H1 (cell line): ENCODE data around the gene STK11IP. TPM values are rescaled to one million over a fixed set of nuclear protein-coding genes. Genes with fewer than 3 reads are reported as not detected.
A peak's percentile ranks its signal among the peaks of the same experiment; 100 is the strongest.

ENCODE experiments used
- ASH2L ChIP-seq: fragments of 200-600, 300-600 bp; sonication (generic); IDR thresholded peaks from one replicate; pipeline ENCODE4 v1.7.1; 2017; ENCODE audit warnings: low read length
- ATF2 ChIP-seq: IDR thresholded peaks from 2 replicates; pipeline ENCODE4 v1.6.1; 2012; ENCODE audit warnings: low read length, inconsistent platforms
- BACH1 ChIP-seq: IDR thresholded peaks from 2 replicates; pipeline ENCODE4 v1.6.1; 2012; ENCODE audit warnings: low read length, improper control_type of control experiment
- BRCA1 ChIP-seq: IDR thresholded peaks from 2 replicates; pipeline ENCODE4 v1.6.1; 2012; ENCODE audit warnings: low read depth, low read length, improper control_type of control experiment
- CBX8 ChIP-seq: fragments of 300-800, 300-1000 bp; sonication (generic); IDR thresholded peaks from 2 replicates; pipeline ENCODE4 v1.7.1; 2016; ENCODE audit warnings: low read depth, low read length, borderline replicate concordance
- CHD2 ChIP-seq: IDR thresholded peaks from 2 replicates; pipeline ENCODE4 v1.6.1; 2012; ENCODE audit warnings: low read length, improper control_type of control experiment
- EGR1 ChIP-seq: IDR thresholded peaks from 2 replicates; pipeline ENCODE4 v1.6.1; 2011; ENCODE audit warnings: low read depth, low read length, borderline replicate concordance
- EP300 ChIP-seq, 2 experiments: IDR thresholded peaks; 1 replicate in 1 of 2; 2 replicates in 1 of 2; pipeline ENCODE4 v1.6.1; 2011 to 2012; ENCODE audit warnings: low read depth in 2 of 2, low read length in 2 of 2, mild to moderate bottlenecking in 2 of 2, borderline replicate concordance in 1 of 2, inconsistent platforms in 1 of 2, moderate library complexity in 1 of 2
- JUN ChIP-seq: IDR thresholded peaks from 2 replicates; pipeline ENCODE4 v1.6.1; 2011; ENCODE audit warnings: low read depth, mild to moderate bottlenecking, improper control_type of control experiment, low read length
- KDM1A ChIP-seq: fragments of 200-600, 300-600 bp; sonication (generic); IDR thresholded peaks from 2 replicates; pipeline ENCODE4 v1.7.1; 2016; ENCODE audit warnings: mild to moderate bottlenecking, low read length, borderline replicate concordance
- KDM5A ChIP-seq: fragments of 200-600 bp; IDR thresholded peaks from 2 replicates; pipeline ENCODE4 v1.7.1; 2012; ENCODE audit warnings: mild to moderate bottlenecking, low read length, inconsistent platforms, mixed read lengths
- MAFK ChIP-seq: IDR thresholded peaks from 2 replicates; pipeline ENCODE4 v1.6.1; 2012; ENCODE audit warnings: low read depth, mild to moderate bottlenecking, improper control_type of control experiment, low read length
- POLR2A ChIP-seq, 2 experiments: IDR thresholded peaks; 1 replicate in 1 of 2; 2 replicates in 1 of 2; pipeline ENCODE4 v1.6.1; 2011; ENCODE audit warnings: low read depth in 2 of 2, low read length in 2 of 2, mild to moderate bottlenecking in 2 of 2; ENCODE audit errors: control extremely low read depth in 1 of 2
- POLR2AphosphoS5 ChIP-seq: IDR thresholded peaks from 2 replicates; pipeline ENCODE4 v1.6.1; 2011; ENCODE audit warnings: low read depth, low read length
- POU5F1 ChIP-seq: IDR thresholded peaks from 2 replicates; pipeline ENCODE4 v1.6.1; 2011; ENCODE audit warnings: low read depth, mild to moderate bottlenecking, low read length, moderate library complexity
- SIN3A ChIP-seq, 2 experiments: IDR thresholded peaks in 1 of 2; conservative IDR thresholded peaks in 1 of 2; 2 replicates each; pipeline ENCODE4 v1.6.1; 2011 to 2012; ENCODE audit warnings: low read length in 2 of 2, improper control_type of control experiment in 1 of 2, low read depth in 1 of 2, mild to moderate bottlenecking in 1 of 2
- SIX5 ChIP-seq: IDR thresholded peaks from 2 replicates; pipeline ENCODE4 v1.6.1; 2011; ENCODE audit warnings: mild to moderate bottlenecking, low read depth, low read length
- SP4 ChIP-seq: IDR thresholded peaks from 2 replicates; pipeline ENCODE4 v1.6.1; 2012; ENCODE audit warnings: low read length, inconsistent platforms
- SUZ12 ChIP-seq: fragments of 200-600 bp; sonication (generic); IDR thresholded peaks from 2 replicates; pipeline ENCODE4 v1.6.1; 2012; ENCODE audit warnings: mild to moderate bottlenecking, inconsistent platforms, low read length, moderate library complexity, mixed read lengths
- TAF7 ChIP-seq: optimal IDR thresholded peaks from 2 replicates; pipeline ENCODE3; 2011; ENCODE audit warnings: low read depth, mild to moderate bottlenecking, inconsistent platforms, low read length, moderate library complexity, borderline replicate concordance
- TEAD4 ChIP-seq: IDR thresholded peaks from 2 replicates; pipeline ENCODE4 v1.6.1; 2012; ENCODE audit warnings: low read depth, low read length, inconsistent platforms, mixed read lengths
- USF2 ChIP-seq: IDR thresholded peaks from 2 replicates; pipeline ENCODE4 v1.6.1; 2011; ENCODE audit warnings: low read length, improper control_type of control experiment
- polyA plus RNA-seq, 7 experiments: library from polyadenylated mRNA; depleted of rRNA in 3 of 7; stranded (reverse) in 5 of 7; unstranded in 2 of 7; fragments of >200 nt in 5 of 7; fragments of 200-250 nt in 2 of 7; gene quantifications; 1 replicate in 5 of 7; 2 replicates in 1 of 7; 4 replicates in 1 of 7; pipeline versions ENCODE4 v1.2.1 to v1.2.3, GENCODE V29; 2011 to 2013; ENCODE audit warnings: missing spikeins in 2 of 7, mixed read lengths in 2 of 7
- total RNA-seq: library from RNA; stranded (reverse); fragmentation: NEBNext Ultra II Directional; extraction: Animal tissue kit (Norgen Biotek cat#: 25700); gene quantifications from 2 replicates; pipeline ENCODE4 v1.2.1, GENCODE V29; 2021

The STK11IP gene
- total and polyA plus RNA-seq, 2 of the 8 experiments (the other 6 are each of a cell fraction or from before 2014, with no cell fraction given) = 18.5 to 29.6 TPM

GRCh38 chr2:219571311-219572236, 26.1 kb upstream of the STK11IP start, which contains the start of gene OBSL1 (continued):
- TF ChIP-seq TEAD4 = 0 out of 2 replicates have a peak, but pooled peaks have one; percentile 13
- no peak; a peak in 1 of 3 replicates for TF ChIP-seq POLR2A (IDR thresholded peaks at IDR 0.05; ENCODE audit: control extremely low read depth in 1 of 2, low read depth in 2 of 2, low read length in 2 of 2)
- no peak for TF ChIP-seq JUN
- no peak for TF ChIP-seq CBX8
- no peak for TF ChIP-seq SIX5
- TF ChIP-seq EGR1 = no peak
- no peak for TF ChIP-seq ATF2
- TF ChIP-seq SP4 = no peak
- TF ChIP-seq BACH1 = no peak
- no peak for TF ChIP-seq POU5F1
- TF ChIP-seq KDM1A = no peak
- no peak for TF ChIP-seq SUZ12
- no peak for TF ChIP-seq EP300 (IDR thresholded peaks at IDR 0.05; ENCODE audit: borderline replicate concordance in 1 of 2, low read depth in 2 of 2, low read length in 2 of 2)
- peak; percentile 22; the same call in 1 of the 2 replicates for TF ChIP-seq POLR2AphosphoS5
- no peak for TF ChIP-seq KDM5A
- TF ChIP-seq CHD2 = no peak
- TF ChIP-seq BRCA1 = no peak
- 0 out of 4 replicates have a peak, but pooled peaks of 1 of the 2 experiments have one; percentile 22 for TF ChIP-seq SIN3A (conservative IDR thresholded peaks at IDR 0.05 in 1 of 2, IDR thresholded peaks at IDR 0.05 in 1 of 2; ENCODE audit: low read depth in 1 of 2, low read length in 2 of 2)
- TF ChIP-seq MAFK = no peak
- TF ChIP-seq TAF7 = peak; percentile 39
- no peak for TF ChIP-seq USF2
- no peak for TF ChIP-seq ASH2L
